Endothelial cell of umbilical vein (primary cell): ENCODE measurements around the gene ADAT3. TPM values are rescaled to one million over a fixed set of nuclear protein-coding genes. Genes with fewer than 3 reads are reported as not detected.

Experiments
- BruUV-seq: library from RNA; stranded (reverse); fragments of 400-500 nt; replicated peaks from 2 replicates; lab custom pipeline; 2021; lab: Mats Ljungman, UMichigan
- CTCF ChIA-PET: fragments of 300-600, 350-600 bp; sonication (Branson Sonifier 250); formaldehyde crosslinking; loops from one replicate; lab custom pipeline; 2021; ENCODE audit warnings: antibody characterized with exemption, inconsistent platforms; lab: Charles Lee
- POLR2A ChIA-PET: fragments of 300-600, 350-600 bp; sonication (Branson Sonifier 250); formaldehyde crosslinking; loops from one replicate; lab custom pipeline; 2021; ENCODE audit warnings: antibody characterized with exemption, inconsistent platforms; lab: Charles Lee
- DNase-seq: peaks from one replicate; pipeline ENCODE4 v3.0.0-alpha.2; 2011; ENCODE audit warnings: low read depth, low spot score
- FAIRE-seq: peaks from 2 replicates; lab custom pipeline; 2011; peaks lifted over from hg19 to GRCh38; lab: Jason Lieb, UNC
- H2AFZ ChIP-seq: 2 replicates; pipeline ENCODE4 v1.6.0; 2012; ENCODE audit warnings: low read depth, low read length, control low read depth, inconsistent platforms
- H3K27ac ChIP-seq: 2 replicates; pipeline ENCODE4 v1.5.1; 2011; ENCODE audit warnings: low read depth, mild to moderate bottlenecking, control low read depth, low read length, moderate library complexity; ENCODE audit not compliant: insufficient read depth
- H3K27me3 ChIP-seq, 2 experiments: 2 replicates each; pipeline versions ENCODE4 v1.6.0 to v1.6.1; 2011; ENCODE audit warnings: low read length in 2 of 2, mixed read lengths in 1 of 2; ENCODE audit not compliant: control insufficient read depth in 2 of 2, insufficient read depth in 2 of 2
- H3K36me3 ChIP-seq, 2 experiments: 2 replicates in 1 of 2; 3 replicates in 1 of 2; pipeline ENCODE4 v1.5.1; 2011; ENCODE audit warnings: low read length in 2 of 2, mild to moderate bottlenecking in 1 of 2, moderate library complexity in 1 of 2; ENCODE audit not compliant: control insufficient read depth in 2 of 2, insufficient read depth in 2 of 2; ENCODE audit errors: extremely low read depth in 1 of 2
- H3K4me1 ChIP-seq: 3 replicates; pipeline ENCODE4 v1.5.1; 2011; ENCODE audit warnings: mild to moderate bottlenecking, low read length; ENCODE audit not compliant: control insufficient read depth, insufficient read depth; ENCODE audit errors: extremely low read depth
- H3K4me2 ChIP-seq: 2 replicates; pipeline ENCODE4 v1.6.1; 2011; ENCODE audit warnings: low read length, control low read depth, mixed read lengths; ENCODE audit not compliant: insufficient read depth
- H3K4me3 ChIP-seq, 3 experiments: fragments of 200-600 bp in 1 of 3; sonication (generic), shearing (Covaris generic) in 1 of 3; replicated peaks in 1 of 3; 2 replicates each; pipeline ENCODE4 v1.5.1; 2011 to 2016; ENCODE audit warnings: control low read depth in 3 of 3, low read length in 3 of 3, mild to moderate bottlenecking in 2 of 3, inconsistent platforms in 1 of 3, low read depth in 1 of 3, moderate library complexity in 1 of 3; ENCODE audit not compliant: insufficient read depth in 1 of 3
- H3K79me2 ChIP-seq: 2 replicates; pipeline ENCODE4 v1.6.0; 2012; ENCODE audit warnings: low read length, inconsistent platforms; ENCODE audit not compliant: control insufficient read depth, insufficient read depth
- H3K9ac ChIP-seq: replicated peaks from 2 replicates; pipeline ENCODE3; 2011; ENCODE audit warnings: low read length, control low read depth; ENCODE audit not compliant: insufficient read depth; ENCODE audit errors: extremely low read depth
- H3K9me1 ChIP-seq: replicated peaks from 3 replicates; pipeline ENCODE4 v1.6.0; 2011; ENCODE audit warnings: mild to moderate bottlenecking, low read length; ENCODE audit not compliant: control insufficient read depth, insufficient read depth; ENCODE audit errors: extremely low read depth
- H3K9me3 ChIP-seq: replicated peaks from 2 replicates; pipeline ENCODE4 v1.5.1; 2012; ENCODE audit warnings: low read length, inconsistent platforms; ENCODE audit not compliant: control insufficient read depth, insufficient read depth
- H4K20me1 ChIP-seq: replicated peaks from 2 replicates; pipeline ENCODE3; 2011; ENCODE audit warnings: mild to moderate bottlenecking, low read length; ENCODE audit not compliant: control insufficient read depth, insufficient read depth; ENCODE audit errors: extremely low read depth
- CTCF ChIP-seq, 2 donors: IDR thresholded peaks; 1 replicate in 1 of 2; 2 replicates in 1 of 2; pipeline ENCODE4 v1.5.1; 2011; ENCODE audit warnings: low read length in 2 of 2, mild to moderate bottlenecking in 2 of 2, moderate library complexity in 2 of 2, control low read depth in 1 of 2, inconsistent platforms in 1 of 2, low read depth in 1 of 2; ENCODE audit not compliant: insufficient read depth in 1 of 2; ENCODE audit errors: extremely low read depth in 1 of 2
- EZH2 ChIP-seq: IDR thresholded peaks from 2 replicates; pipeline ENCODE4 v1.6.1; 2012; ENCODE audit warnings: borderline replicate concordance, low read depth, mild to moderate bottlenecking, moderate library complexity, low read length, inconsistent platforms; ENCODE audit not compliant: severe bottlenecking
- FOS ChIP-seq: IDR thresholded peaks from 2 replicates; pipeline ENCODE4 v1.6.1; 2011; ENCODE audit warnings: mild to moderate bottlenecking, low read length, moderate library complexity, borderline replicate concordance; ENCODE audit not compliant: insufficient read depth
- GATA2 ChIP-seq: IDR thresholded peaks from 2 replicates; pipeline ENCODE4 v1.7.0; 2011; ENCODE audit warnings: low read depth, mild to moderate bottlenecking, moderate library complexity, mixed read lengths, low read length; ENCODE audit not compliant: insufficient read length, insufficient read depth
- JUN ChIP-seq: IDR thresholded peaks from 2 replicates; pipeline ENCODE4 v1.6.1; 2011; ENCODE audit warnings: borderline replicate concordance, low read depth; ENCODE audit not compliant: insufficient read length, insufficient read depth
- MAX ChIP-seq: IDR thresholded peaks from 2 replicates; pipeline ENCODE4 v1.6.1; 2011; ENCODE audit not compliant: insufficient read depth, insufficient read length
- POLR2A ChIP-seq: IDR thresholded peaks from 2 replicates; pipeline ENCODE4 v1.6.1; 2012; ENCODE audit warnings: low read depth, mild to moderate bottlenecking, control low read depth, low read length
- POLR2AphosphoS5 ChIP-seq: IDR thresholded peaks from 2 replicates; pipeline ENCODE4 v1.6.1; 2012; ENCODE audit warnings: low read depth, mild to moderate bottlenecking, control low read depth, low read length, moderate library complexity; ENCODE audit not compliant: insufficient read depth
- dilution Hi-C: fragments of 300-500 bp; cut with MboI; formaldehyde crosslinking; loops from one replicate; pipeline ENCODE4 v1.15.0; 2019; ENCODE audit warnings: low sequenced_read_pairs; ENCODE audit not compliant: extremely low pct_ligation_motif_present
- intact Hi-C: fragments of 100-400 bp; cut with micrococcal nuclease; formaldehyde crosslinking; loops from one replicate; pipeline ENCODE4 v1.10.0; 2022
- polyA plus RNA-seq, 4 experiments: library from polyadenylated mRNA; depleted of rRNA in 3 of 4; stranded (reverse) in 3 of 4; unstranded in 1 of 4; fragments of >200 nt; gene quantifications; 2 replicates each; pipeline versions ENCODE4 v1.2.1 to v1.2.3, GENCODE V29; 2011 to 2012; ENCODE audit warnings: missing spikeins in 1 of 4
- total RNA-seq: library from RNA; stranded (reverse); gene quantifications from 2 replicates; pipeline ENCODE4 v1.2.3, GENCODE V29; 2021

The ADAT3 gene
- total and polyA plus RNA-seq, 2 donors (not counting 3 experiments of a cell fraction or from before 2014, with no cell fraction given), result 5.7 to 11.7 TPM

GRCh38 chr19:1932395-1932794 lies 27.2 kb downstream of the ADAT3 start:
- Histone ChIP-seq H3K9me1 (no peaks in the 10 kb centered on the region), H3K27me3 (no peaks in the 10 kb centered on the region), H3K27ac (no peak overlapping the region), H3K4me1 (peaks cover 4% of the 10 kb centered on the region), H2AFZ (no peak overlapping the region), H3K4me3 (no peak overlapping the region), H3K9ac (no peak overlapping the region), H3K9me3 (no peaks in the 10 kb centered on the region), H3K79me2 (no peaks in the 10 kb centered on the region), H3K4me2 (no peak overlapping the region), H3K36me3 (no peaks in the 10 kb centered on the region), H4K20me1 (no peaks in the 10 kb centered on the region)
- FAIRE-seq, result no peak
- dilution Hi-C loops, result no loop called here
- no peak for DNase-seq
- POLR2A ChIA-PET, result interaction anchor here (0.6 kb wide), 1 partner anchor 31 kb away, joined by 6 read pairs; no protein-coding TSS in a partner anchor
- BruUV-seq, result no TSS peak
- TF ChIP-seq POLR2AphosphoS5, result no peak
- CTCF ChIA-PET, result interaction anchor here (1.1 to 1.3 kb wide), 2 partner anchors 68 to 138 kb away, joined by 3 to 4 read pairs; no protein-coding TSS in a partner anchor
- intact Hi-C loops, result loop anchor here (10.0 kb wide), 1 partner anchor 382 kb away; no protein-coding TSS in a partner anchor

- no peak overlapping the region for H3K27ac ChIP-seq
- H3K27me3 ChIP-seq, result no peaks in the 10 kb centered on the region
- no peaks in the 10 kb centered on the region for H3K9me1 ChIP-seq
- FAIRE-seq, result no peak
- no peaks in the 10 kb centered on the region for H3K36me3 ChIP-seq
- dilution Hi-C loops, result no loop called here
- no peak overlapping the region for H3K4me2 ChIP-seq
- no peak overlapping the region for H3K4me3 ChIP-seq
- no peaks in the 10 kb centered on the region for H3K79me2 ChIP-seq
- peaks cover 4% of the 10 kb centered on the region for H3K4me1 ChIP-seq
- POLR2A ChIA-PET, result no interaction called here
- no peaks in the 10 kb centered on the region for H4K20me1 ChIP-seq
- no peaks in the 10 kb centered on the region for H3K9me3 ChIP-seq
- no peak overlapping the region for H2AFZ ChIP-seq
- CTCF ChIA-PET, result interaction anchor here (1.0 to 1.1 kb wide), 2 partner anchors 13 to 137 kb away, joined by 4 read pairs; no protein-coding TSS in a partner anchor
- H3K9ac ChIP-seq, result no peak overlapping the region
- intact Hi-C loops, result loop anchor here (10.0 kb wide), 1 partner anchor 382 kb away; no protein-coding TSS in a partner anchor
- TF ChIP-seq MAX (no peak), EZH2 (no peak), POLR2AphosphoS5 (no peak), POLR2A (no peak), FOS (no peak), GATA2 (no peak), JUN (no peak), CTCF (IDR thresholded peaks at IDR 0.05; ENCODE audit: extremely low read depth in 1 of 2, insufficient read depth in 1 of 2, low read depth in 1 of 2, low read length in 2 of 2) (no peak)
- no TSS peak for BruUV-seq
- DNase-seq, result no peak
Measured at GRCh38 chr19:1933244-1933643, 28.0 kb downstream of the ADAT3 start.
